Mammary epithelial cell (primary cell): ENCODE data around the gene ZBTB39.

ENCODE experiments used
- EZH2 ChIP-seq: IDR thresholded peaks from 2 replicates; pipeline ENCODE4 v1.6.1; 2012; ENCODE audit warnings: low read length, inconsistent platforms, borderline replicate concordance
- TF ChIP-seq, protein P1 (sequence below), 2 donors: IDR thresholded peaks in 1 of 2; conservative IDR thresholded peaks in 1 of 2; 2 replicates each; pipeline ENCODE4 v1.5.1; 2011 to 2012; ENCODE audit warnings: inconsistent platforms in 2 of 2, low read length in 2 of 2, mild to moderate bottlenecking in 2 of 2, control low read depth in 1 of 2, low read depth in 1 of 2; ENCODE audit not compliant: insufficient read depth in 1 of 2; ENCODE audit errors: extremely low read depth in 1 of 2

DNA sequence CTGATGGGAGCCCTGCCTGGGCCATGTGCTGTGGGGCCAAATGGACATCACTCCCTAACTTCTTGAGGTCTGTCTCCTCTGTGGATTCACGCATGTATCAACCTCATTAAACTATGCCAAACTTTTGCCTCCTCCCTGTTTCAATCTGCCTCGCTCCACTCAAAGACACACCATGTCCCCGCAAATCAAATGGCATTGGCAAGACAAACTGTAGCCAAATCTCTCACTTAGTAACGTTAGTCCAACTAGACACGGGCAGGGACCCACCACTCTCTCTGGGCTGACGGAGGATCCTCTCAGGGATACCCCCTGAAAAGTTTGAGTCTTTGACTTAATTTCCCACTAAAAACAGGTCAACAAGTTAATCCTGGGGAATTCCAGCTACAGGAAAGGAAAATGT lies 8.0 kb downstream of the ZBTB39 start:
- TF ChIP-seq EZH2 = no peak
- TF ChIP-seq, protein P1, sequence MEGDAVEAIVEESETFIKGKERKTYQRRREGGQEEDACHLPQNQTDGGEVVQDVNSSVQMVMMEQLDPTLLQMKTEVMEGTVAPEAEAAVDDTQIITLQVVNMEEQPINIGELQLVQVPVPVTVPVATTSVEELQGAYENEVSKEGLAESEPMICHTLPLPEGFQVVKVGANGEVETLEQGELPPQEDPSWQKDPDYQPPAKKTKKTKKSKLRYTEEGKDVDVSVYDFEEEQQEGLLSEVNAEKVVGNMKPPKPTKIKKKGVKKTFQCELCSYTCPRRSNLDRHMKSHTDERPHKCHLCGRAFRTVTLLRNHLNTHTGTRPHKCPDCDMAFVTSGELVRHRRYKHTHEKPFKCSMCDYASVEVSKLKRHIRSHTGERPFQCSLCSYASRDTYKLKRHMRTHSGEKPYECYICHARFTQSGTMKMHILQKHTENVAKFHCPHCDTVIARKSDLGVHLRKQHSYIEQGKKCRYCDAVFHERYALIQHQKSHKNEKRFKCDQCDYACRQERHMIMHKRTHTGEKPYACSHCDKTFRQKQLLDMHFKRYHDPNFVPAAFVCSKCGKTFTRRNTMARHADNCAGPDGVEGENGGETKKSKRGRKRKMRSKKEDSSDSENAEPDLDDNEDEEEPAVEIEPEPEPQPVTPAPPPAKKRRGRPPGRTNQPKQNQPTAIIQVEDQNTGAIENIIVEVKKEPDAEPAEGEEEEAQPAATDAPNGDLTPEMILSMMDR (conservative IDR thresholded peaks at IDR 0.05 in 1 of 2, IDR thresholded peaks at IDR 0.05 in 1 of 2; ENCODE audit: extremely low read depth in 1 of 2, insufficient read depth in 1 of 2, low read depth in 1 of 2, low read length in 2 of 2) = no peak
